HL-60 (cell line): ENCODE measurements around the gene NAA10.

Experiments
- CTCF ChIP-seq: IDR thresholded peaks from one replicate; pipeline ENCODE4 v1.5.1; 2011; ENCODE audit warnings: low read length, control low read depth, inconsistent platforms; ENCODE audit not compliant: insufficient read depth
- POLR2AphosphoS5 ChIP-seq: IDR thresholded peaks from 2 replicates; pipeline ENCODE4 v1.6.1; 2012; ENCODE audit warnings: low read depth
- REST ChIP-seq: IDR thresholded peaks from 2 replicates; pipeline ENCODE4 v1.6.1; 2012; ENCODE audit warnings: low read depth; ENCODE audit not compliant: insufficient replicate concordance

- TF ChIP-seq REST (no peak), CTCF (no peak), POLR2AphosphoS5 (no peak)
These were observed 48.5 kb upstream of the NAA10 start for GRCh38 chrX:153983321-153983801.
